Pancreas (tissue), 10 donors: ENCODE data around the gene PDXK. TPM values are rescaled to one million over a fixed set of nuclear protein-coding genes. Genes with fewer than 3 reads are reported as not detected.

Source experiments
- ATAC-seq, 4 donors: fragments of 200-7000 bp; cut with Tn5 transposase; one replicate each; pipeline versions ENCODE4 v1.8.0 to v1.9.1; 2020; ENCODE audit warnings: mild to moderate bottlenecking in 4 of 4, moderate library complexity in 4 of 4
- DNase-seq, 6 donors: peaks; one replicate each; pipeline ENCODE4 v3.0.0-alpha.2; 2020
- FAIRE-seq: peaks from 2 replicates; lab custom pipeline; 2012; peaks lifted over from hg19 to GRCh38; lab: Jason Lieb, UNC
- H3K27ac ChIP-seq, 4 donors: fragments of 200-600 bp; sonication (generic); 1 replicate in 3 of 4; 2 replicates in 1 of 4; pipeline versions ENCODE4 v1.5.0 to v1.8.0; 2020
- H3K27me3 ChIP-seq, 4 donors: fragments of 200-600 bp; one replicate each; pipeline ENCODE4 v1.8.0; 2021
- H3K36me3 ChIP-seq, 3 donors: fragments of 200-600 bp; sonication (generic) in 1 of 3; one replicate each; pipeline versions ENCODE4 v1.5.0 to v1.8.0; 2020 to 2021
- H3K4me1 ChIP-seq, 3 donors: fragments of 200-600 bp; one replicate each; pipeline ENCODE4 v1.8.0; 2021
- H3K4me3 ChIP-seq, 4 donors: fragments of 200-600 bp; sonication (generic) in 2 of 4; one replicate each; pipeline versions ENCODE4 v1.5.0 to v1.8.0; 2020 to 2021
- H3K9me3 ChIP-seq, 4 donors: fragments of 200-600 bp; one replicate each; pipeline ENCODE4 v1.8.0; 2021
- WGBS, 2 donors: extraction: QIAGEN DNeasy Blood & Tissue Kit; methylation state at CpG; one replicate each; pipeline ENCODE4 v1.1.7; 2013; 5-methylcytosine and 5-hydroxymethylcytosine counted together
- intact Hi-C, 3 donors: fragments of 100-400 bp; cut with DNase I; formaldehyde crosslinking; loops; one replicate each; pipeline versions ENCODE4 v1.11.1 to v1.14.2; 2022
- polyA plus RNA-seq, 2 donors: library from polyadenylated mRNA; stranded (reverse); fragments of 200-250 nt; gene quantifications; one replicate each; pipeline ENCODE4 v1.2.3, GENCODE V29; 2013
- total RNA-seq, 6 donors: library from RNA; stranded (reverse); fragmentation: NEBNext Ultra II Directional in 4 of 6; extraction: Animal tissue kit (Norgen Biotek cat#: 25700) in 4 of 6; gene quantifications; one replicate each; pipeline versions ENCODE4 v1.2.1 to v1.2.4, GENCODE V29; 2021 to 2023
- TF ChIP-seq, protein P1 (sequence below), 4 donors: fragments of 200-600 bp; sonication (generic) in 3 of 4; IDR thresholded peaks; one replicate each; pipeline versions ENCODE4 v1.5.0 to v1.8.0; 2021; ENCODE audit warnings: antibody characterized with exemption in 4 of 4
- donor health status: healthy with polysubstance abuse.
- donor health status: DM: no; HTN: no; CAD: no; lungs with moderate emphysema.
- donor health status: DM: no; HTN: no; CAD: no.
- donor health status: control.
- donor health status: control.
- donor health status: Bipolar disorder and iron deficiency.
- donor health status: DM: yes; HTN: yes; CAD: no.
- donor health status: DM: no; HTN: no; CAD: no.
- donor health status: DM: no; HTN: no; CAD: no.
- donor health status: DM: yes; HTN: yes; CAD: no.

PDXK gene
- total and polyA plus RNA-seq, 8 donors, result 63.2 to 100 (median 65.9) TPM

DNA sequence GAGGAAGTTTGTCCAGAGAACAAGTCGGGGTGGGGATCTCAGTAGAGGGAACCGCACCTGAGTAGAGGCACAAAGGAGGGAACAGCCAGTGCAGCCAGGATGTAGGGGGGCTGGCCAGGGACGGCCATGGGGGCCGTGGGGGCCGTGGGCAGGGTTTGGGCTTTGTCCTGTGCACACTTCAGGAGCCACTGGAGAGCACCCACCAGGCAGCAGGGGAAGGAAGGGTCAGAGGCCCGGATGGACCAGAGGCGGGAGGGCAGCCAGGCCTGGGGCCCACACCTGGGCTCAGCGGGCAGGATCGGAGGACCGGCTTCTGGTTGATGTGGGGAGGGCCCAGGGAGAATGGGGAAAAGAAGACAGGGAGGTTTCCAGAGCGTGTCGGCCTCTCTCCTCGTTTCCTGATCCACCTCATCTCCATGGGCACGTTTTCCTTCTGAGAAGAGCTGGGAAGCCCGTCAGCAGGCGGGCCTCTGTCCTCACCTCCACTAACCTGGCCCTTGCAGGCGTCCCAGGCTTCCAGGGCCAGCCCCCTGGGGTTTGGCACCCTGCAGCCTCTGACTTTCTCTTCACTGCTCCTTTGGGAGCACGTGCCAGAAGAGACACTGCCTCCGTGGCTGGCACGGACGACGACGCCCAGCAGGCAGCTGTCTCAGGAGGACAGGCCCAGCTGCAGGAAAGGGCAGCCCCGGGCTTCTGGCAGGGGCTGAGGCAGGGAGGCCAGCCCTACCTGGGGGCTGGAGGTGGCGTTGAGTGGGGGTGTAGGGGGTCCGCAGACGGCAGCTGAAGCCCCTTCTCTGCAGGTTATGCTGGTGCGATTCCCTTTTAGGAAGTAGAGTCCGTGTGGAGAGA lies 16.8 kb upstream of the PDXK start:
- Histone ChIP-seq H3K27ac (no peak overlapping the region), H3K4me1 (peaks cover 0 to 6% (median 3%) of the 10 kb centered on the region in 3 donors), H3K36me3 (no peaks in the 10 kb centered on the region), H3K9me3 (no peaks in the 10 kb centered on the region), H3K27me3 (no peaks in the 10 kb centered on the region), H3K4me3 (peak overlapping the region in 1 of 4 donors; percentile 9)
- DNase-seq (peak in 1 of 6 donors; percentile 13), ATAC-seq (peak in 3 of 4 donors; percentile 13 to 50 (median 18)), FAIRE-seq (no peak)
- TF ChIP-seq, protein P1, sequence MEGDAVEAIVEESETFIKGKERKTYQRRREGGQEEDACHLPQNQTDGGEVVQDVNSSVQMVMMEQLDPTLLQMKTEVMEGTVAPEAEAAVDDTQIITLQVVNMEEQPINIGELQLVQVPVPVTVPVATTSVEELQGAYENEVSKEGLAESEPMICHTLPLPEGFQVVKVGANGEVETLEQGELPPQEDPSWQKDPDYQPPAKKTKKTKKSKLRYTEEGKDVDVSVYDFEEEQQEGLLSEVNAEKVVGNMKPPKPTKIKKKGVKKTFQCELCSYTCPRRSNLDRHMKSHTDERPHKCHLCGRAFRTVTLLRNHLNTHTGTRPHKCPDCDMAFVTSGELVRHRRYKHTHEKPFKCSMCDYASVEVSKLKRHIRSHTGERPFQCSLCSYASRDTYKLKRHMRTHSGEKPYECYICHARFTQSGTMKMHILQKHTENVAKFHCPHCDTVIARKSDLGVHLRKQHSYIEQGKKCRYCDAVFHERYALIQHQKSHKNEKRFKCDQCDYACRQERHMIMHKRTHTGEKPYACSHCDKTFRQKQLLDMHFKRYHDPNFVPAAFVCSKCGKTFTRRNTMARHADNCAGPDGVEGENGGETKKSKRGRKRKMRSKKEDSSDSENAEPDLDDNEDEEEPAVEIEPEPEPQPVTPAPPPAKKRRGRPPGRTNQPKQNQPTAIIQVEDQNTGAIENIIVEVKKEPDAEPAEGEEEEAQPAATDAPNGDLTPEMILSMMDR (IDR thresholded peaks at IDR 0.05), result no peak
- WGBS, 2 donors, result 70% methylated on average over 29 of the region's 29 CpGs
- intact Hi-C loops, result no loop called here

DNA sequence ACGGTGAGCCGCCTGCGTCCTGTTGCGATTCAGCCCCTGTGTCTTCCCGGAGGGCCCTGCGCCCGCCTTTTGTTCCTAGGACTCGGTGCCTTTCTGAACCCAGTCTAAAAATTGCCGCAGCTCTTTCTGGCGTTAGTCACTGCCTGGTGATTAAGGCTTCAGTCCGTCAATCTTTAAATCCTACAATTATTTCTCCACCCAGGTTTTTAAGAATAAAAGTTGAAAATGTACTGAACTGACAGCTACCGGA lies 16.2 kb upstream of the PDXK start:
- Histone ChIP-seq H3K4me1 (peaks cover 0 to 6% (median 3%) of the 10 kb centered on the region in 3 donors), H3K27ac (no peak overlapping the region), H3K36me3 (no peaks in the 10 kb centered on the region), H3K27me3 (no peaks in the 10 kb centered on the region), H3K9me3 (no peaks in the 10 kb centered on the region), H3K4me3 (peak overlapping the region in 2 of 4 donors; percentile 6 to 9)
- intact Hi-C loops, result no loop called here
- ATAC-seq, result peak; percentile 26 to 46 (median 38)
- TF ChIP-seq, protein P1 (IDR thresholded peaks at IDR 0.05), result no peak
- 25 to 37% methylated on average over 12 of the region's 12 CpGs for WGBS, 2 donors
- no peak for FAIRE-seq
- no peak for DNase-seq

DNA sequence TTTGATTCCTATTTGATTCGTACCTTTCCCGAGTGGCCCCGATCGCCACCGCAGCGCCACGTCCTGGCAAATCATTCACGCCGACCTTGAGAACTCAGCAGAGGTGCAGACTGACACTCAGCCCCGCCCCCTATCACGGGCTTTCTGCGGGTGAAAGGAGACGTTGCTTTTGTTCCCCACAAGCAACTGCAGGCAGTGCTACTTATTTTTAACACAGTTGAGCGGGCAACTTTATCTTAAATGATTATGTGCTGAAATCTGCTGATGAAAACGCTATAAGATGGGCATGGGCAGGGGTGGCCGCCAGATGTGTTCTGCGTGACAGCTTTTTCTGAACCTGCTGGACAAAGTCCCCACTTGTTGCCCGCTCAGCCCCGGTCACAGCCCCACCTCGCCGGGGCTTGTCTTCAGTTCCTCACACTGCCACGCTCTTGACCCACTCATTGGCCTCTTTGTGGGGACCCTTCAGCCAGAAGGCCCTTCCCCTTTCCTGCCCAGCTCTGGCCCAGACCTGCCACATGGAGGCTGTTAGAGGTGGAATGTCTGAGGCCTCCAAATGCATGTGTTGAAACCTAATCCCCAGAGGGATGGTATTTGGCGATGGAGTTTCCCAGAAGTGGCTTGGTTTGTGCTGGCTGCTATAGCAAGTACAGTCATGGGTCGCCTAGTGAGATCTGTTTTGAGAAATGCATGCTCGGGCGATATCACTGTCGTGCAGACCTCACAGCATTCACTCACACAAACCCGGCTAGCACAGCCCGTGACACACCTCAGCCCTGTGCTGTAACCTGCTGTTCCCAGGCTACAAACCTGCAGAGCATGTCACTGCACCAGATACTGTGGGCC lies 15.7 kb upstream of the PDXK start:
- Histone ChIP-seq H3K4me1 (peaks cover 0 to 6% (median 3%) of the 10 kb centered on the region in 3 donors), H3K9me3 (no peaks in the 10 kb centered on the region), H3K27ac (no peak overlapping the region), H3K27me3 (no peaks in the 10 kb centered on the region), H3K4me3 (peak overlapping the region in 2 of 4 donors; percentile 6 to 9), H3K36me3 (no peaks in the 10 kb centered on the region)
- DNase-seq (peak in 5 of 6 donors; percentile 52 to 71 (median 63)), ATAC-seq (peak; percentile 70 to 90 (median 84)), FAIRE-seq (no peak)
- TF ChIP-seq, protein P1 (IDR thresholded peaks at IDR 0.05), result no peak
- intact Hi-C loops, result no loop called here
- 32 to 33% methylated on average over 29 of the region's 29 CpGs for WGBS, 2 donors

DNA sequence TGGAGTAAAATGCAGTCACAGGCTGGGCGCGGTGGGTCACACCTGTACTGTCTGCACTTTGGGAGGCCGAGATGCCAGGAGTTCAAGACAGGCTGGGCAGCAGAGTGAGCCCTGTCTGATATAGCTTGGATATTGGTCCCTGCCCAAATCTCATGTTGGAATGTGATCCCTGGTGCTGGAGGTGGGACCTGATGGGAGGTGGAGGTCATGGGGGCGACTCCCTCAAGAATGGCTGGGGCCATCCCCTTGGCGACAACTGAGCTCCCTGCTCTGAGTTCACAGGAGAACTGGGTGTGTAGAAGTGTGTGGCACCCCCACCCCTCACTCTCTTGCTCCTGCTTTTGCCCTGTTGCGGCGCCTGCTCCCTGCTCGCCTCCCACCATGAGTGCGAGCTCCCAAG lies 11.5 kb upstream of the PDXK start:
- 90 to 96% methylated on average over 9 of the region's 9 CpGs for WGBS, 2 donors
- FAIRE-seq, result no peak
- Histone ChIP-seq H3K36me3 (no peaks in the 10 kb centered on the region), H3K4me1 (peaks cover 4 to 8% (median 7%) of the 10 kb centered on the region in 3 donors), H3K9me3 (no peaks in the 10 kb centered on the region), H3K27me3 (no peaks in the 10 kb centered on the region), H3K27ac (no peak overlapping the region), H3K4me3 (no peak overlapping the region)
- intact Hi-C loops, result no loop called here
- no peak for ATAC-seq
- peak in 1 of 6 donors; percentile 15 for DNase-seq
- TF ChIP-seq, protein P1 (IDR thresholded peaks at IDR 0.05), result no peak
